ENCODE data around the gene HOMER2. TPM values are rescaled to one million over a fixed set of nuclear protein-coding genes. Genes with fewer than 3 reads are reported as not detected.

The HOMER2 gene
- total and polyA plus RNA-seq, 2 of the 13 experiments (the other 11 are each of a cell fraction or from before 2014, with no cell fraction given), result 12.9 to 14.1 TPM

GRCh38 chr15:82964890-82965289 lies 12.4 kb upstream of the HOMER2 start (continued):
- TF ChIP-seq ZC3H13 (CRISPR knock-in tag; IDR thresholded peaks at IDR 0.05), result no peak

DNA sequence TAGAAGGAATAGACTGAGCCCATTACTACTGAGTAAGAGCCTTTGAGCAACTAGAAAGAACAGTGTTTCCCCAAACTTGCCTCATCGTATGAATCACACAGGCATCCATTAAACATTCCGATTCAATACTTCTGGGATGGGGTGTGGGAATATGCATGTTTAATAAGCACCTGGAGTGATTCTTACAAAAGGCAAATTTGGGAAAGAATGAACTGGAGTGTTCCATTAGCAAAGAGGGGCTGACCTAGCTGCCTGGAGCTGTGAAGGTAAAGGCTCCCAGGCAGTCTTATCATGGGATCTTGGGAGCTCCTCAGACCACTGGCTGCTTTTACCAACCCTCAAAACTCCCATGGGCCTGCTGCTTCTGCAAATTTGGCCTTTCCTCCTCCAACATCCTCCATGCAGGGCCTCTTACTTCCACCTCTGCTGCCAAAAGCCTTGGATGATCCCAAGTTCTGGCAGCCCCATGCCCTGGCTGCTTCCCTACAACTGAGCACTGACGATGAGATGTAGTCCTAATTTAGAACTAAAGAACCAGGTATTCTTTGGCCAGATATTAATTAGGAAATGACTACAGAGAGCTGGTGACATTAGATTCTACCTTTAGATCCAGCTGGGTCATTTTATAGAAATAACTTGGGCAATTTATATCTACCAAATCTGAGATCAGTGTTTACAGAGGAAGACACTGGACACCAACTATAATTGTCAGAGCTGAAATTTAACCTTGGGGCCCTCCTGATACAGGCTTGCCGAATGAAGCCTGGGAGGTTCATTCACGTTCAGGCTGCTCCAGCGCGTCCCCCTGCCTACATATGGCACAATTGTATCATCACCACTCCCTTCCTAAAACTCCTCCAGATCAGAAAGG lies 11.2 kb upstream of the HOMER2 start:
- TF ChIP-seq NR1H2 (CRISPR knock-in tag; IDR thresholded peaks at IDR 0.05; ENCODE audit: borderline replicate concordance, low read depth) (no peak), RBAK (CRISPR knock-in tag; IDR thresholded peaks at IDR 0.05) (no peak), HNRNPH1 (optimal IDR thresholded peaks at IDR 0.05; ENCODE audit: low read depth, low read length) (no peak), HES4 (CRISPR knock-in tag; IDR thresholded peaks at IDR 0.05; ENCODE audit: borderline replicate concordance) (no peak), KDM1A (CRISPR knock-in tag; IDR thresholded peaks at IDR 0.05) (no peak), ZNF558 (CRISPR knock-in tag; IDR thresholded peaks at IDR 0.05; ENCODE audit: borderline replicate concordance) (no peak), ZNF878 (CRISPR knock-in tag; IDR thresholded peaks at IDR 0.05) (no peak), U2AF2 (IDR thresholded peaks at IDR 0.05; ENCODE audit: low read depth, low read length) (no peak), NFRKB (IDR thresholded peaks at IDR 0.05) (no peak), ZBTB20 (CRISPR knock-in tag; IDR thresholded peaks at IDR 0.05; ENCODE audit: borderline replicate concordance, low read depth) (no peak), ZFP1 (CRISPR knock-in tag; IDR thresholded peaks at IDR 0.05) (no peak), ZNF670 (CRISPR knock-in tag; IDR thresholded peaks at IDR 0.05; ENCODE audit: borderline replicate concordance) (no peak), MAFG (CRISPR knock-in tag; IDR thresholded peaks at IDR 0.05) (no peak)
- TF ChIP-seq, protein P1, sequence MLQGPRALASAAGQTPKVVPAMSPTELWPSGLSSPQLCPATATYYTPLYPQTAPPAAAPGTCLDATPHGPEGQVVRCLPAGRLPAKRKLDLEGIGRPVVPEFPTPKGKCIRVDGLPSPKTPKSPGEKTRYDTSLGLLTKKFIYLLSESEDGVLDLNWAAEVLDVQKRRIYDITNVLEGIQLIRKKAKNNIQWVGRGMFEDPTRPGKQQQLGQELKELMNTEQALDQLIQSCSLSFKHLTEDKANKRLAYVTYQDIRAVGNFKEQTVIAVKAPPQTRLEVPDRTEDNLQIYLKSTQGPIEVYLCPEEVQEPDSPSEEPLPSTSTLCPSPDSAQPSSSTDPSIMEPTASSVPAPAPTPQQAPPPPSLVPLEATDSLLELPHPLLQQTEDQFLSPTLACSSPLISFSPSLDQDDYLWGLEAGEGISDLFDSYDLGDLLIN (CRISPR knock-in tag; IDR thresholded peaks at IDR 0.05; ENCODE audit: borderline replicate concordance), result no peak
- TF ChIP-seq, protein P2, sequence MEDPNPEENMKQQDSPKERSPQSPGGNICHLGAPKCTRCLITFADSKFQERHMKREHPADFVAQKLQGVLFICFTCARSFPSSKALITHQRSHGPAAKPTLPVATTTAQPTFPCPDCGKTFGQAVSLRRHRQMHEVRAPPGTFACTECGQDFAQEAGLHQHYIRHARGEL (CRISPR knock-in tag; IDR thresholded peaks at IDR 0.05), result no peak
- no peak for DNase-seq (ENCODE audit: low spot score)
- in situ Hi-C loops (cut with HindIII; ENCODE audit: extremely low pct_ligation_motif_present, low pct_unique_long_range_greater_than_20kb) (no loop called here), intact Hi-C loops (cut with micrococcal nuclease; ENCODE audit: unreplicated experiment) (no loop called here)
- Histone ChIP-seq H3K9me3 (ENCODE audit: low read length) (no peaks in the 10 kb centered on the region), H3K79me2 (ENCODE audit: insufficient read depth, low read length) (no peaks in the 10 kb centered on the region), H4K20me1 (ENCODE audit: insufficient read depth, low read length) (no peaks in the 10 kb centered on the region), H3K4me3 (replicated peaks in 1 of 3; ENCODE audit: insufficient read depth in 1 of 3, low read depth in 2 of 3, low read length in 3 of 3) (no peak overlapping the region), H3K4me1 (ENCODE audit: insufficient read depth, low read length) (peaks cover 4% of the 10 kb centered on the region), H3K27ac (ENCODE audit: extremely low read length, insufficient read depth, low read length) (no peak overlapping the region), H3K27me3 (ENCODE audit: control insufficient read depth in 1 of 2, insufficient read depth in 2 of 2, low read length in 2 of 2) (no peaks in the 10 kb centered on the region), H3K4me2 (ENCODE audit: low read depth, low read length) (no peak overlapping the region), H3K36me3 (replicated peaks in 1 of 2; ENCODE audit: control insufficient read depth in 1 of 2, insufficient read depth in 2 of 2, low read length in 2 of 2) (no peaks in the 10 kb centered on the region), H2AFZ (ENCODE audit: low read length) (no peak overlapping the region), H3K9ac (ENCODE audit: insufficient read depth, low read depth, low read length) (no peak overlapping the region)
- BruUV-seq (replicated peaks), result no TSS peak
- WGBS (ENCODE audit: low lambda C conversion rate), result 62% methylated on average over 6 of the region's 7 CpGs
- ChIA-PET POLR2A (no interaction called here), CTCF (ENCODE audit: low intra/inter-chr PET ratio, low total read pairs) (no interaction called here)
- no peak for ATAC-seq
- FAIRE-seq, result no peak
